GM21390 (cell line): ENCODE results near the gene FAM221B.

Source experiments
- ATAC-seq: cut with Tn5 transposase; IDR thresholded peaks from one replicate; pipeline ENCODE4 v1.9.1; 2021; ENCODE audit not compliant: unreplicated experiment

The FAM221B gene

DNA sequence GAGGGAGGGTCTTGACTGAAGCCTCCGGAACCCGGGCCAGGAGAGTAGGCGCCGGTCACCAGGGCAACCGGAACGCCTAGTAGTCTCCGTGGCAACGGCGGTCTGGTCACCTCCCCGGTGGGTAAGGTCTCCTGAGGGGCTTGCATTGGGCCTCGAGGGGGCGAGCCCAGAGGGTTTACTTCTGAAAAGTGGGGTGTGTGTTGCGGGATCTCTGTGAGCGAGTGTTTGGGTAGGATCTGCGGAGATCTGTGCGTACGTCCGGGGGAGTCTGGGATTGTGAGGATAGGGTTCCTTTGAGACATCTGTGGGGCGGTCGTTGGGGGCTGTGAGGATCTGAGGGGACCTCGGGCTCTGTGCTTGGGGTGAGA, at the start of gene FAM221B:
Gene FAM221B, minus strand, starts transcription at position 17 of the 368 bp plus-strand sequence. CDS start 2,571 bp downstream, outside the sequence.
- ATAC-seq: no peak

DNA sequence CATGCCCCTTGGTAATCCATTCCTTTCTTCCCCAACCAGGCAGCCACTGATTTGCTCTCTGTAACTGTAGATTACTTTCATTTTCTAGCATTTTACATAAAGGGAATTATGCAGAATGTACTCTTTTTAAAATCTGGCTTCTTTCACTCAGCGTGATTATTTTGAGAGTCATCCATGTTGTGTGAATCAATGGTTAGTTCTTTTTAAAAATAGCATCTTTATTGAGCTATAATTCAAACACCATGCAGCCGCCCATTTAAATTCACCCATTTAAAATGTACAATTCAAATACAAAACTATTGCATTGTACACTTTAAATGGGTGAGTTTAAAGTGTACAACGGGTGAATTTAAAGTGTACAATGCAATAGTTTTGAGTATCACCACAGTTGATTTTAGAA, 44.0 kb upstream of the FAM221B start:
- no peak for ATAC-seq

DNA sequence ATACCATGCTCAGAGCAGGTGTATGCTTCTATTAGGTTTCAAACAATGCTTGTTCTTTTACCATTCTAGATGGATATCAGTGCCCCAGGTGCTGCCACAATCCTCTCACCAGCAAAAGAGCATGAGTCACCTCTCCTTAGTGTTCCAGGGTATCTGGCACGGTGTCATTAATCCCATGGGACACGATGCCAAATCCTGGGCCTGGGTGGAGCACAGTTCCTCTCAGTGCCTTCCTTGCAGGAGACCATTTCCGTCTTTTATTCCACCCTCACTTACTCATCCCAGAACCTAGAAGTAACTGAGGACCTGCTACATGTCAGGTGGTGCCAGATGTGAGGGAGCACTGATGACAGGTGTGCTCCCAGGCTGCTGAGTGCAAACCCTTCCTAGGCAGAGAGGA, 43.0 kb upstream of the FAM221B start:
- no peak for ATAC-seq

DNA sequence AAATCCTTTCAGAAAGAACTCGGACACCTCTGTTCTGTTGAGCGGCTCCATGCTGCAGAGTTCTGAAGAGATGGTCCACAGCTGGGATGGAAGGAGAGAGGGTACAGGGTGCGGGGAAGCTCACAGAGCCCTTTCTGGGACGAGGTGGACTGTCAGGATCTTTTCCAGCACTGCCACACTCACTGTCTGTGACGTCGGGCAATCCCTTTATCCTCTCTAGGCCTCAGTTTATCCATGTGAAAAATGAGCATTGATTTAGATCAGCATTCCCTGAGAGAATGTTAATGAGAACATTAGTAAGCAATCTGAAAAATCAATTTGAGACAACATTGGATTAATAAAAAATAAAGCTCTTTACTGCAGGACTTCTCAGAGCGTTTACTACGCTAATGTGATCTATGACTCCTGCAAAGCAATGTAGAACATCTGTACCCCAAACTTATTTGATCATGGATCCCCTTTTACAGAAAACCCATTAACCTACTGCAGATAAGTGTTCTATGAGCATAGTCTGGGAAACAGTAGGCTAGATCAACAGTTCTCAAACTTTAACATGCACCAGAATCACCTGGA, 41.9 kb upstream of the FAM221B start, which contains the start of gene OR13J1:
Gene OR13J1, minus strand, starts transcription at position 51 of the 573 bp plus-strand sequence. Its CDS starts 0 bp downstream, at position 51.
- no peak for ATAC-seq

GRCh38 chr9:35869621-35870216, 41.2 kb upstream of the FAM221B start:
- ATAC-seq: no peak

GRCh38 chr9:35868933-35869332, 40.4 kb upstream of the FAM221B start:
- no peak for ATAC-seq

GRCh38 chr9:35867538-35867937, 39.0 kb upstream of the FAM221B start:
- no peak for ATAC-seq

- ATAC-seq: no peak
These were observed 36.2 kb upstream of the FAM221B start for GRCh38 chr9:35864695-35865255.

GRCh38 chr9:35863583-35863982, 35.1 kb upstream of the FAM221B start:
- ATAC-seq: no peak

DNA sequence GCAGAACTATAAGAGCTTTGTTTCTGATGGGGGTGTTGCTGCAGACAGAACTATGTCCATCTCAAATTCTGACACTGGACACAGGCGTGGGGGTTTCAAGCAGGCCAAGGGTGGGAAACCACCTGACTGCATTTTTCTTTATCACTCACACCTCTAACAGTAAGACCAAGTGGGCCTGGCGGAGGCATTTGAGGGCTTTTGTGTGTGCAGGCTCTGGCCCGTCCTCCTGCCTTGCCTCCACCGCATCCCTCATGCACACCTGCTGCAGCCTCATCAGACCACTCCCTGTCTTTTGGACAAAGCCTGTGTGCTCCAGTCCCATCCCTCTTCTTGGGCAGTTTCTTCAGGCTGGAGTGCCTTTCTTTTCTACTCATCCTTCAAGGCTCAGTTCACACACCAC, 33.8 kb upstream of the FAM221B start:
- ATAC-seq: no peak

DNA sequence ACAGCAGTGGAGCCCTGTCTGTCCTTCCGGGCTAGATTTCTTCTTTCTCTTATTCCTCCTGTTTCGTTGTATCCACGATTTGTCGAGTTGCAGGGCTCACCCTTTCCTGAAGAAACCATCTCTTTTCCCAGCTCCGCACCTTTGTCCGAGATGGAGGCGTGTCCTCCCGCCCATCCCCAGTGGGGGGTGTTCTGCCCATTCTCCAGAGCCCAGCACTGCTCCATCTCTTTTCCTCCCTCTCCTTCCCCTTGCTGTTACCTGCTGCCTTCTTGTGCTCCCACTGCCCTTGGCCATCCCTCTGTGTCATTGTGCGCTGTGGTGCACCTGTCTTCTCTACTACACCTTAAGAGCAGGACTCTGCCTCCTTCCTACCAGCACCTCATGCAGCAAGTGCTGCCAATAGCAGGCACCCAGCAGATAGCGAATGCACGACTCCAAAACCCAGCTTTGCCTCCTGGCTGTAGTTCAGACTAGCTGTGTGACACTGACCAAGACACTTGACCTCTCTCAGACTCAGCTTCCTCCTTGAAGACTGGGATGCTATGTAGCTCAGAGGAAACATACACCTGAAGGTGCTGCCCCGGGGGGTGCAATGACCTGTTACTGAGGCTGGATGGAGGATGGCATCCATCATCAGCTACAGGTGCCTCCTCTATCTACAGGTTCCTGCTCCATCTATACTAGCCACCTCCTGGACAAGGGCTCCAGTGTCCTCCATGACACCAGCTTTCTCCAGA, 32.8 kb upstream of the FAM221B start:
- no peak for ATAC-seq

- ATAC-seq: no peak
These were observed 31.4 kb upstream of the FAM221B start for GRCh38 chr9:35859990-35860339.

- no peak for ATAC-seq
These were observed 30.9 kb upstream of the FAM221B start for GRCh38 chr9:35859310-35859989.

DNA sequence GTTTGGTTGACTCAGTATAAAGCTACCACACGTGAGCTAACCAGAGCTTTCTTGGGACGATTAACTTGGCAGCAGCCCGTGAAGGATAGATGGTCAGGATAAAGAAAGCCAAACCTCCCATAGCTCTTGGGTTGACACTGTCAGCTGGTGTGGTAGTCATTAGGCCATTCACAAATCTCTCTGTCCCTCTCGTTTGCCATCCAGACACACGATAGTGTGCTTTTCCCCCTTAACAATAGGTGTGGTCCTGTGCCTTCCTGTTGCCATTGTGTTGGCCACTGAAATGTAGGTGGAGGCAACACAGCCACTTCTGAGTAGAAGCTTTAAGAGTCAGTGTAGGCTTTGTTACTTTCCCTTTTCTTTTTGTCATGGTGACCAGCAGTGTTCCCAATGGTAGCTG, 29.9 kb upstream of the FAM221B start:
- ATAC-seq: no peak

GRCh38 chr9:35856882-35857281, 28.4 kb upstream of the FAM221B start:
- ATAC-seq: no peak

DNA sequence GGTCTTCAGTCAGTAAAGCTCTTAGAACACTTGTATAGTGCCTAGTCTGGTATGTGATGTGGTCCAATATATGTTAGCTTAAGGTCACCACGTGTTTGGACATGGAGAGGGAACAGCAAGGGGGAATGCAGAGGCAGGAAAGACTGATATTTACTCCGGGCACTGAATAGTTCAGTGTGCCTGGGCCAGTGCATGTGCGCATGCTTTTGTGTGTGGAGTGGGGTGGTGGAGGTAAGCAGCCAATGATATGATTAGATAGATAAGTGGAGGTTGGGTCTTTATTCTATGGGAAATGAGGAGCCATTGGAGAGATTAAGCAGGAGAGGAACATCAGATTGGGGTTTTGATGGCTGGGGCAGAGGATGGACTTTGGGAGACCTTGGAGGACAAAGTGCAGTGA, 27.7 kb upstream of the FAM221B start:
- no peak for ATAC-seq

DNA sequence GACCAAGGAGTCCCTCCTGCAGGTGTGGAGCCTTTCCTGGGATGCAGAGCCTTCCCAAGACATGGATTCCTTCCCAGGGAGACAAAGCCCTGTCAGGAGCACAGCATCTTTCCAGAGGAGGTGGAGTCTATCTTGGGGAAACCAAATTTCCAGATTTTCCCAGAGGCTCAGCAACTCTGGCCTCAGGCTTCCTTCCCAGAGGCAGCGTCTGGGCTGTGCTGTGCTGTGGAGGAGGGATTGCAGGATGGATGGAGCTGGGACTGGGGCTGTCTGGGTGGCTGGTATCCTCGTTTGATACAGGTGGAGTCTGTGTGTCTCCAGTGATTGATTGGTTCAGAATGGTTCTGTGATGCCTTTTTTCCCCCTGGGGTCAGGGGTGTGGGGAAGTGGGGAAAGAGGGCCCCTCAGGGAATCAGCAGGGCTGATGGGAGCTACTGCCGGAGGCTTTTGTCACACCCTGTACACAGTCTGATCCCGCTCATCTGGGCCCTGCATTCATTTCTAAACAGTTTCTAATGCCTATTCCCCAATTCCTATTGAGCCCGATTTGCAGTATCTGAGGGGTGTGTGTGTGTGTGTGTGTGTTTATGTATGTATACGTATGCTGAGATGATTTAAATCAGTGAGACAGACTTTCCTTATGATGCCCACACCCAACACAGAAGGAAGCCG, 25.7 kb upstream of the FAM221B start:
- no peak for ATAC-seq

DNA sequence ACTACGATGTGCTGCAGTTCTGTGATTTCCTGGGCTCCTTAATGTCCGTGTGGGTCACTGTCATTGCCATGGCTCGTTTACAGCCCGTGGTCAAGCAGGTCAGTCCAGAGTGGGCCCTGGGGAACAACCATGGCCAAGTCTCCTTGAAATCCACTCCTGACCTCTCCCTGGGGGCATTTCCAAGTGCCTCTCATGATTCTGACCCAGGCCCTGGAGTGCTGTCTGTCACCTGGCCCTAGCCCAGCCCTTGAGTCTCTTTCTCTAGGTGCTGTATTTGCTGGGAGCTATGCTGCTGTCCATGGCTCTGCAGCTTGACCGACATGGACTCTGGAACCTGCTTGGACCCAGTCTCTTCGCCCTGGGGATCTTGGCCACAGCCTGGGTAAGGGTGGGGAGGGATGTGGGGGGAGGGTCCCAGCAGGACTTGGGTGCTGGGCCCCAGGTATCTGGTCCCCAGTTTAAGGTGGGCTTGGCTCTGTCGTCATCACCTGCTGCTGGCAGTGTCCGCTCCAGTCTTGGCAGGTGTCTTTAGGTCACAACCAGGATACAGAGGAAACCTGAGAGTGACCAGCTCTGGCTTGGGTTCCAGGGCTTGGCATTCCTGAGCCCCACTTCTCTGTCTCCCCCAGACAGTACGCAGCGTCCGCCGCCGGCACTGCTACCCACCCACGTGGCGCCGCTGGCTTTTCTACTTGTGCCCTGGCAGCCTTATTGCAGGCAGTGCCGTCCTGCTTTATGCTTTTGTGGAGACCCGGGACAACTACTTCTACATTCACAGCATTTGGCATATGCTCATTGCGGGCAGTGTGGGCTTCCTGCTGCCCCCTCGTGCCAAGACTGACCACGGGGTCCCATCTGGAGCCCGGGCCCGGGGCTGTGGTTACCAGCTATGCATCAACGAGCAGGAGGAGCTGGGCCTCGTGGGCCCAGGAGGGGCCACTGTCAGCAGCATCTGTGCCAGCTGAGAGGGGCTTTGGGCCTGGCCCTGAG, 24.6 kb upstream of the FAM221B start:
- no peak for ATAC-seq

DNA sequence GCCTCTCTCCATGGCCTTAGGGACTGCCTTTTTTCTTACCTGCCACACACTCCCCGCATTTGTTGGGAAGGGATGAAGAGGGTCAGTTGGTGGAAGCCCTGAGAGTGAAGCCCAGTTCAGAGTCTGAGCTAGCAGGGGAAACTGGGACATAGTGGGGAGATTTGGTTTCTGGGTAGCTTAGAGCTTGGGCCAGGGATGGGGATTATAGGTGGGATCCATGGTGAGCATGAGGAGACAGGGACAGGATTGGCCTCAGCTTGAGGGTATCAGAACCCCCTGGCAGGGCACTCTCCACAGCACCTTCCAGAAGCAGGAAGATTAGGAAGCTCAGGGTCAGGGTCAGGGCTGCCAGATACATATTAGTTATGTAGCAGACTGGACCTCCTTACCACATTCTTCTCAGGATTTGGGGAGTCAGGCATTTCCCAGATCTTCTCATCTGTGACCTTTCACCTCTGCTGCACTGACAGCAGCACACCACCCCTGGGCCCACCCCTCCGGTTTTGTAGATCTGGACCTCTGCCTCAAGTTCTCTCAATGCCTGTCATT, 23.8 kb upstream of the FAM221B start:
- ATAC-seq: no peak
